ENCODE data around the gene MROH7.

MROH7 gene

GRCh38 chr1:54744696-54745095, 103.1 kb downstream of the MROH7 start:
- no peak for DNase-seq

GRCh38 chr1:54745274-54745673, 103.7 kb downstream of the MROH7 start:
- no peak for DNase-seq

DNA sequence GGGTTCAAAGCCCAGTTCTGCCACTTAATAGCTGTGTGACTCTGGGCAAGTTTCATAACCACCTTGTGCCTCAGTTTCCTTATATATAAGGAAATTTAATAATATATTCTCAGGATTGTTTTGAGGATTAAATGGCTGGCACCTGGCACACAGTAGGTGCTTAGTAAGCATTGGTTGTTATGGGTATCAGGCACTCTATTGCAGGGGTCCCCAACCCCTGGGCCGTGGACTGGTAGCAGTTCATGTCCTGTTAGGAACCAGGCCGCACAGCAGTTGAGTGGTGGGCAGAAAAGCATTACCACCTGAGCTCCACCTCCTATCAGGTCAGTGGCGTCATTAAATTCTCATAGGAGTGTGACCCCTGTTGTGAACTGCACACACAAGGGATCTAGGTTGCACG, 104.3 kb downstream of the MROH7 start:
- DNase-seq = no peak

- no peak for DNase-seq
Observed at GRCh38 chr1:54748094-54748835, 106.7 kb downstream of the MROH7 start.

GRCh38 chr1:54750596-54750995, 109.0 kb downstream of the MROH7 start:
- no peak for DNase-seq

GRCh38 chr1:54751426-54751825, 109.8 kb downstream of the MROH7 start:
- no peak for DNase-seq

- DNase-seq = no peak
Observed at GRCh38 chr1:54754045-54754444, 112.5 kb downstream of the MROH7 start.

DNA sequence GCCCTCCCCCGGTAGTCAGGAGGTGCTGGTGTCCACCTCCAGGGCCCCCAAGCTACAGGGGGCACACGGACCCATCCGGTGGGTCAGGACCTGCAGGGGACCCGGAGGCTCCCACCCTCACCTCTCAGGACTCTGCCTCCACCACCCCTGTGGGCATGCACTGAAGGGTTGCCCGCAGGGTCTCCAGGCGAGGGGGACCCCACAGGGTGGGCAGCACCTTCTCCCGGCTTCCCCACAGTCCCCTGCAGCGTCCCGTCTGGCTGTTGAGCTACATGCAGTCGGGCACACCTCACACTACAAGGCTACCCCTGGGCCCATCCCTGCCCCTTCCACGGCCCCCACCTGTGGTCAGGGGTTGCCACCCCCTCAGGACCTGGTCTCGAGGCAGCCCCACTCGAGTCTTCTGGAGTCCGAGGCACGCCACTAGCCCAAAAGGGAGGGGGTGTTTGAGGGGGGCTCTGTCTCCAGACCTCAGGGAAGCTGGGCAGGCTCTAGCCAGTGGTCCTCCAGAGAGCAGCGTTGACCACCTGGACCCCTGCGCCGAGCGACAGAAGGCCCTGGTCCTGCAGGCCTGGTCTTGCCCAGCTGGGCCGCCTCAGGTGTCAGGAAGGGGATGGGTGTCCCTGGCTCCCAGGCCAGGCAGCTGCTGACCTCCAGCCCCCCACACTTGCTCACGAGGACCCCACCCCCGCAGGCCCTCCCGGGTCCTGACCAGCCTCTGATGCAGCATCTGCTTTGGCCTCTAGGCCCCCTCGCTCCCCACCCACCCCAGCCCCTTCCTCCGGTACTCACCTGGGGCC, 113.1 kb downstream of the MROH7 start:
- no peak for DNase-seq

- no peak for DNase-seq
Observed at GRCh38 chr1:54757833-54758232, 116.2 kb downstream of the MROH7 start.

- no peak for DNase-seq
Observed at GRCh38 chr1:54758678-54759348, 117.2 kb downstream of the MROH7 start.
